ENCODE data around the gene EFCAB8.
"Not testable (repeated sequence)": the region's sequence is repeated elsewhere in the genome, so short reads cannot be mapped to it uniquely, and the experiment has no call there.

EFCAB8 gene

DNA sequence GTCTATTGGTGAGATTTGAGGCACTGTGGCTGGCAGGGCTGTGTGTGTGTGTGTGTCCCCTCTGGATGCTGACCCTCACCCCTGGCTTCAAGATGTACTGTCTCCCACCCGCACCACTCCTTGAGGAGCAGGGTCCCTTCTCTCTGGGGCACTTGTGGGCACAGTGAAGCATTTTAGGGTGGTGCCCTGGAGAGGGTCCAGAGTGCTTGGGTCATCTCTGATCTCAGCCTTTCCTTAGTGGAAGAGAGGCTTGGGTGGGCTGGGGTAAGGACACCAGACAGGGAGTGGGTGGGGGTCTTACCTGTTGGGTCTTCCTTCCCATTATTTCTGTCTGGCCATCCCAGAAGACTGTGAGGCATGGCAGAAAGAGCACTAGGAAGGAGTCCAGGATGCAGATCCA, 66.1 kb downstream of the EFCAB8 start:
- no peak overlapping the region for H3K4me3 ChIP-seq (ENCODE audit: low read length)
- H3K36me3 ChIP-seq (ENCODE audit: control insufficient read depth, insufficient read depth, low read length): no peaks in the 10 kb centered on the region
- no peaks in the 10 kb centered on the region for H3K4me1 ChIP-seq (ENCODE audit: control insufficient read depth, insufficient read depth, low read length)
- no peak overlapping the region for H3K27ac ChIP-seq (ENCODE audit: low read depth, low read length)
- H3K27me3 ChIP-seq (ENCODE audit: control insufficient read depth, insufficient read depth, low read length): no peaks in the 10 kb centered on the region
- H3K9ac ChIP-seq (ENCODE audit: low read length): no peak overlapping the region

DNA sequence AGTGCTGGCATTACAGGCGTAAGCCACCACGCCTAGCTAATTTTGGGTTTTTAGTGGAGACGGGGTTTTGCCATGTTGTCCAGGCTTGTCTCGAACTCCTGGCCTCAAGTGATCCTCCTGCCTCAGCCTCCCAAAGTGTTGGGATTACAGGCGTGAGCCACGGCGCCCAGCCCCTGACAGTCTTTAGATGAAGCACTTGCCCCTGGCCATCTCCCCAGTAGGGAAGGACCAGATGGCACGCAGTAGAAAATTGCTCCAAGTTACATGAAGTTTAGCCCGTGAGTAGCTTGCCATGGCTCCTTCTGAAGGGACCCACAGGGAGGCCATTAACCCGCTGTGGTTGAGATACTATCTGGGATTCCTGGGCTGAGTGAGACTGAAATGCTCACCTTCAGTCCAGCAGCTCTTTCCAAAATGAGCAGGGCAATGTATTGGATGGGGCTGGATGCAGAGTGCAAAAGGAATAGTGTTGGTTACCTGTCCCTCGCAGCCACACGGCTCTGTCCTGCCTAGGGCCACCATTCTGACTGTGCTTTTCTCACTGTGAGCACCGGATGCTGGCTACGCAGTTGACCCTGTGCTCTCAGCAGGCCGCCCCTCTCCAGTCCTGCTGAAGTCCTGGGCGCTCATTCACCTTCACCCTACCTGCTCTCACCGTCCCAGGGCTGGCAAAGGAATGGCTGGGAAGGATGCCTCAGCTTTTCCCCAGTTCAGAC, 66.9 kb downstream of the EFCAB8 start:
- no peaks in the 10 kb centered on the region for H3K36me3 ChIP-seq (ENCODE audit: control insufficient read depth, insufficient read depth, low read length)
- H3K4me3 ChIP-seq (ENCODE audit: low read length): no peak overlapping the region
- no peaks in the 10 kb centered on the region for H3K4me1 ChIP-seq (ENCODE audit: control insufficient read depth, insufficient read depth, low read length)
- H3K27ac ChIP-seq (ENCODE audit: low read depth, low read length): no peak overlapping the region
- no peak overlapping the region for H3K9ac ChIP-seq (ENCODE audit: low read length)
- no peaks in the 10 kb centered on the region for H3K27me3 ChIP-seq (ENCODE audit: control insufficient read depth, insufficient read depth, low read length)

DNA sequence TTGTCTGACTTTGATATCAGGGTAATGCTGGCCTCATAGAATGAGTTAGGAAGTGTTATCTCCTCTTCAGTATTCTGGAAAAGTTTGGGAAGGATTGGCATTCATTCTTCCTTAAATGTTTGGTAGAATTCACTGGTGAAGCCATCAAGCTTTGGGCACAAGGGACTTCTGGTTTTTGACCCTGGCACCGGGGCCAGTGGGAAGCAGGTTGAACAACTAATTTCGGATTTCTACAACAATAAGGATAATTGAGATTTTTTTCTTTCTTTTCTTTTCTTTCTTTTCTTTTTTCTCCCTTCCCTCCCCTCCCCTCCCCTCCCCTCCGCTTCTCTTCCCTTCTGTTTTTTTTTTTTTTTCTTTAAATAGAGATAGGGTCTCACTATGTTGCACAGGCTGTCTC, 70.4 kb downstream of the EFCAB8 start:
- Histone ChIP-seq H3K9ac (ENCODE audit: low read length) (no peak overlapping the region), H3K4me3 (ENCODE audit: low read length) (no peak overlapping the region), H3K4me1 (ENCODE audit: control insufficient read depth, insufficient read depth, low read length) (no peaks in the 10 kb centered on the region), H3K36me3 (ENCODE audit: control insufficient read depth, insufficient read depth, low read length) (no peaks in the 10 kb centered on the region), H3K27me3 (ENCODE audit: control insufficient read depth, insufficient read depth, low read length) (no peaks in the 10 kb centered on the region), H3K27ac (ENCODE audit: low read depth, low read length) (no peak overlapping the region)

DNA sequence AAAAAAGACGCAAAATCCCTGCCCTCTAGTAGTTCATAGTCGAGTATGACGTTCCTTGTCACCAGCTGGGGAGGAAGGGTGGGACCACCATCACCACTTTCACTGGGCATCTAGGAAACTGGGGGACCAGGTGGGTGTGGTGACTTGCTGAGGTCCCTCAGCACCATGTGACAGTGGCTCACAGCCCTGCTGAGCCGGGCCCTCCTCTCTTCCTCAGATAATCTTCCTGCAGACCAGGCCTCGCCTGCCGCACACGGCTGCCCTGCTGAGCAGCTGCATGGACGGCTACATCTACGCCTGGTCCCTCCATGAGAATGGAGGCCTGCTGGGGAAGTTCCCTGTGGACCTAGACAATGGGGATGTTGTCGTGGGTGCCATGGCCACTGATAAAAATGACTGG, 71.5 kb downstream of the EFCAB8 start:
- no peak overlapping the region for H3K27ac ChIP-seq (ENCODE audit: low read depth, low read length)
- H3K4me1 ChIP-seq (ENCODE audit: control insufficient read depth, insufficient read depth, low read length): no peaks in the 10 kb centered on the region
- H3K9ac ChIP-seq (ENCODE audit: low read length): no peak overlapping the region
- no peak overlapping the region for H3K4me3 ChIP-seq (ENCODE audit: low read length)
- H3K36me3 ChIP-seq (ENCODE audit: control insufficient read depth, insufficient read depth, low read length): no peaks in the 10 kb centered on the region
- H3K27me3 ChIP-seq (ENCODE audit: control insufficient read depth, insufficient read depth, low read length): no peaks in the 10 kb centered on the region

DNA sequence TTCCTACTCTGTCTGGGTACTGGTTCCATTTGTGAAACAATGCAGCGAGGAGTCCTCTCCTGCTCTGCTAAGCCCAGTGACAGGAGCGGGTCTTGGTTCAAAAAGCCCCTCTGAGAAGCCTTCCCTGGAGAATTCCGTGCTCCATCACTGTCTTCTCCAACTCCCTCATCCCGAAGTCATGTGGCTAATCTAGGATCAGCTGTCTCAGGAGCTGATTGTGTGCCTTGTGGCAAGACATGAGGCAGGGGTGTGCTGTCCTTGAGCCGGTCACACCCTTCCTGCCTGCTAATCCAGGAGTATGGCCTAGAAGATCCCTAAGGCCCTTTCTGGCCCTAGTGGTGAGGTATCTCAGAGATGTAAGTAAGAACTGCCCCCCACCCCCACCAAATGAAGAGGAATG, 72.0 kb downstream of the EFCAB8 start:
- Histone ChIP-seq H3K4me3 (ENCODE audit: low read length) (no peak overlapping the region), H3K36me3 (ENCODE audit: control insufficient read depth, insufficient read depth, low read length) (no peaks in the 10 kb centered on the region), H3K4me1 (ENCODE audit: control insufficient read depth, insufficient read depth, low read length) (no peaks in the 10 kb centered on the region), H3K27me3 (ENCODE audit: control insufficient read depth, insufficient read depth, low read length) (no peaks in the 10 kb centered on the region), H3K27ac (ENCODE audit: low read depth, low read length) (no peak overlapping the region), H3K9ac (ENCODE audit: low read length) (no peak overlapping the region)

DNA sequence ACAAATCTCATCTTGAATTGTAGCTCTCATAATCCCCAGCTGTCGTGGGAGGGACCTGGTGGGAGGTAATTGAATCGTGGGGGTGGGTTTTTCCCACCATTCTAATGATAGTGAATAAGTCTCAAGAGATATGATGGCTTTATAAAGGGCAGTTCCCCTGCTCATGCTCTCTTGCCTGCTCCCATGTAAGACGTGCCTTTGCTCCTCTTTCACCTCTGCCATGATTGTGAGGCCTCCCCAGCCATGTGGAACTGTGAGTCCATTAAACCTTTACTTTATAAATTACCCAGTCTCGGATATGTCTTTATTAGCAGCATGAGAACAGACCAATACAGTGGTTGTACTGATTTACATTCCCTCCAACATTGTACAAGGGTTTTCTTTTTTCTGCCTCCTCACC, 75.9 kb downstream of the EFCAB8 start:
- H3K4me3 ChIP-seq (ENCODE audit: low read length): no peak overlapping the region
- no peaks in the 10 kb centered on the region for H3K27me3 ChIP-seq (ENCODE audit: control insufficient read depth, insufficient read depth, low read length)
- H3K9ac ChIP-seq (ENCODE audit: low read length): no peak overlapping the region
- no peak overlapping the region for H3K27ac ChIP-seq (ENCODE audit: low read depth, low read length)
- H3K36me3 ChIP-seq (ENCODE audit: control insufficient read depth, insufficient read depth, low read length): no peaks in the 10 kb centered on the region
- no peaks in the 10 kb centered on the region for H3K4me1 ChIP-seq (ENCODE audit: control insufficient read depth, insufficient read depth, low read length)

DNA sequence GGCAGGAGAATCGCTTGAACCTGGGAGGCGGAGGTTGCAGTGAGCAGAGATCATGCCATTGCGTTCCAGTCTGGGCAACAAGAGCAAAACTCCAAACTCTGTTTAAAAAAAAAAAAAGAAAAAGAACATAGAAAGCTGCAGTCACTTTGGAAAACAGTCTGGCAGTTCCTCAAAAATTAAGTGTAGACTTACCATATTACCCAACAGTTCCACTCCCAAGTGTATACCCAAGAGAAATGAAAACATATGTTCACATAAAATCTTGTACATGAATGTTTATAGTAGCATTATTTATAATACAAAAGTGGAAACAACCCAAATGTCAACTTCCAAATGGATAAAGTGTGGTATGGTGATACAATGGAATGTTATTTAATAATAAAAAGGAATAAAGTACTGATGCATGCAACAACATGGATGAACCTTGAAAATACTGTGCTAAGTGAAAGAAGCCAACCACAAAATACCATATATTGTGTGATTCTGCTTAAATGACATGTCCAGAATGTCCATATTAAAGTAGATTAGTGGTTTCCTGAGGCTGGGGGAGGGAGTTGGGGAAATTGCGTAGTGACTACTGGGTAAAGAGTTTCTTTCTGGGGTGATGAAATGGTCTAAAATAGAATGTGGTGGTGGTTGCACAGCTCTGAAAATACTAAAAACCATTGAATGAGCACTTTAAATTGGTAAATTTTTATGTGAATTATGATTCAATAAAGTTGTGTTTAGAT, 82.6 kb downstream of the EFCAB8 start:
- Histone ChIP-seq H3K27me3 (ENCODE audit: control insufficient read depth, insufficient read depth, low read length) (no peaks in the 10 kb centered on the region), H3K36me3 (ENCODE audit: control insufficient read depth, insufficient read depth, low read length) (no peaks in the 10 kb centered on the region), H3K4me3 (ENCODE audit: low read length) (no peak overlapping the region), H3K9ac (ENCODE audit: low read length) (no peak overlapping the region), H3K4me1 (ENCODE audit: control insufficient read depth, insufficient read depth, low read length) (no peaks in the 10 kb centered on the region), H3K27ac (ENCODE audit: low read depth, low read length) (no peak overlapping the region)

DNA sequence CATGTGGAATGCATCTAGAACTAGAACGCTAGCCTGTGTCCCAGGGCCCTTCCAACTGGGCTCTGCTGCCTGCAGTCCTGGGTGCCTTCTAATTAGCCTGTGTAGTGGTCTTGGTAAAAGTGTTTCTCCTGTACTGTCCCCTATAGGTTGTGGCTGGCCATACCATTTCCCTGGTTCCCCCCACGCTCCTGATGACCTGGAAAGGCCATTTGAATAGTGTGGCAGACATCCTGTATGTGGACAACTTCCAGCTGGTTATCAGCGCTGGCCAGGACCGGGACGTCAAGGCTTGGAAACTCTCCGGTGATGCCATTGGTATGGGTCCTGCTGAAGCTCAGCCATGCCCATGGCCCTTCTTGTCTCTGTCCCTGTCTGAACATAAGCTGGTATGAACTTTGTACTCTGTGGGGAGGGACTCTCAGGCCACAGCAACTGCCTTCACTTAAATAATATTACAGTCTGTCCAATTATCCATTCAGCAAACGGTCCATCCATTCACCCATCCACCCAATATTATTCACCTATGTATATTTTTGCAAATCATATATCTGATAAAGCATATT, 84.8 kb downstream of the EFCAB8 start:
- Histone ChIP-seq H3K36me3 (ENCODE audit: control insufficient read depth, insufficient read depth, low read length) (no peaks in the 10 kb centered on the region), H3K27ac (ENCODE audit: low read depth, low read length) (no peak overlapping the region), H3K4me1 (ENCODE audit: control insufficient read depth, insufficient read depth, low read length) (no peaks in the 10 kb centered on the region), H3K9ac (ENCODE audit: low read length) (no peak overlapping the region), H3K27me3 (ENCODE audit: control insufficient read depth, insufficient read depth, low read length) (no peaks in the 10 kb centered on the region), H3K4me3 (ENCODE audit: low read length) (no peak overlapping the region)

DNA sequence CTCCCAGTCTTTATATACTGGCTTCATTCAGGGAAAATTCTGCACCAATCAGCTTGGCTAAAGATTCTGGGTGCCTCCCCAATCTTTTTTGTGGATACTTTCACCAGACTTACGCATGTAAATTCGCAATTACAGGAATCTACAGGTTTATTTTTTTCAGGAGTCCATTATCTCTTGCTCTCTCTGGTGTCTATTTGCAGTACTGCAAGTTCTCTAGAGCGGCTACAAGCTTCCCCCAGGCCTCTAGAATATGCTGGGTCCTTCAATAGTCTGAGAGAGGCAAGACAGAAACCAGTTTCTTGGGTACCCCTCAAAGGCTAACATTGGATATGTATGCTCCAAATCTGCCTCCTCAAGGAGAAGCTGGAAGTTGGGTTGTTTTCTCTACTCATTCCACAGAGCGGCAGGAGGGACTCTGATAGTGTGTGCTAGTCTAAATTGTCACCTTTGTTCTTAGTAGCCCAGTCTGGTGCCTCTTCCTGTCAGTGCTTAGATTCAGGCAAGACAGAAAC, 87.0 kb downstream of the EFCAB8 start:
- H3K9ac ChIP-seq (ENCODE audit: low read length): no peak overlapping the region
- H3K4me1 ChIP-seq (ENCODE audit: control insufficient read depth, insufficient read depth, low read length): no peaks in the 10 kb centered on the region
- no peaks in the 10 kb centered on the region for H3K36me3 ChIP-seq (ENCODE audit: control insufficient read depth, insufficient read depth, low read length)
- H3K27ac ChIP-seq (ENCODE audit: low read depth, low read length): no peak overlapping the region
- no peak overlapping the region for H3K4me3 ChIP-seq (ENCODE audit: low read length)
- H3K27me3 ChIP-seq (ENCODE audit: control insufficient read depth, insufficient read depth, low read length): no peaks in the 10 kb centered on the region

DNA sequence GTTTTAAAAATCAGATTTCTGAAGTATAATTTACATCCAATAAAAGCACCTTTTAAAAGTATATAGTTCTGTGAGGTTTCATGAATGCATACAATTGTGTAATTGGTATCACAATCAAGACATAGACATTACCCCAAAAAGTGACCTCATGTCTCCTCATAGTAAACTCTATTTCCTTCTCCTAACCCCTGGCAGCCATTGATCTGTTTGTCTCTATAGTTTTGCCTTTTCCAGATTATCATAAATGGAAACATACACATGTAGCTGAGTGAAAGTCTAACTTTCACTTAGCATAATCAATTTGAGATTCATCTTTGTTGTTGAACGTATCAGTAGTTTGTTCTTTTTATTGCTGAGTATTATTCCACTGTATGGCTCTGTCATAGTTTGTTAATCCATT, 87.9 kb downstream of the EFCAB8 start:
- no peak overlapping the region for H3K27ac ChIP-seq (ENCODE audit: low read depth, low read length)
- no peak overlapping the region for H3K4me3 ChIP-seq (ENCODE audit: low read length)
- H3K27me3 ChIP-seq (ENCODE audit: control insufficient read depth, insufficient read depth, low read length): no peaks in the 10 kb centered on the region
- no peaks in the 10 kb centered on the region for H3K36me3 ChIP-seq (ENCODE audit: control insufficient read depth, insufficient read depth, low read length)
- no peak overlapping the region for H3K9ac ChIP-seq (ENCODE audit: low read length)
- H3K4me1 ChIP-seq (ENCODE audit: control insufficient read depth, insufficient read depth, low read length): no peaks in the 10 kb centered on the region

DNA sequence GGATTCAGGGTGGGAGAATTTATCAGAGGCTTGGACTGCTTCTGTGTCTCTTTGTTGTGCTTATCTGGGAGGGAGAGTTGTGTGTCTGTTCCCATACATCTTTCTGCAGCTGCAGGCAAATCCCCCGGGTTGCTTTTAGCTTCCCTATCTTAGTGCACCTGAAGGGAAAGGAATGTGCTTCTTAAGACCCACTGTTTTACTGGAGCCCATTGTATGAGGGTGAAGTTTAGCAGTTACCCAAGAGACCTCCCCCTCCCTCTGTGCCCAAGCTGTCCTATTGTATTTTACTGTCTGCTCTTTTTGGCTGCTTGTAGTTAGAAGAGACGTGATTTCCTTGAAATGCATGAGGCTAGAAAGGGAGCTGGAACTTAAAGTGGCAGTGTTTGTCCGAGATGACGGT, 91.8 kb downstream of the EFCAB8 start:
- not testable (repeated sequence) for H3K4me1 ChIP-seq (ENCODE audit: control insufficient read depth, insufficient read depth, low read length); H3K27me3 ChIP-seq (ENCODE audit: control insufficient read depth, insufficient read depth, low read length); H3K4me3 ChIP-seq (ENCODE audit: low read length); H3K27ac ChIP-seq (ENCODE audit: low read depth, low read length); H3K36me3 ChIP-seq (ENCODE audit: control insufficient read depth, insufficient read depth, low read length); H3K9ac ChIP-seq (ENCODE audit: low read length)

DNA sequence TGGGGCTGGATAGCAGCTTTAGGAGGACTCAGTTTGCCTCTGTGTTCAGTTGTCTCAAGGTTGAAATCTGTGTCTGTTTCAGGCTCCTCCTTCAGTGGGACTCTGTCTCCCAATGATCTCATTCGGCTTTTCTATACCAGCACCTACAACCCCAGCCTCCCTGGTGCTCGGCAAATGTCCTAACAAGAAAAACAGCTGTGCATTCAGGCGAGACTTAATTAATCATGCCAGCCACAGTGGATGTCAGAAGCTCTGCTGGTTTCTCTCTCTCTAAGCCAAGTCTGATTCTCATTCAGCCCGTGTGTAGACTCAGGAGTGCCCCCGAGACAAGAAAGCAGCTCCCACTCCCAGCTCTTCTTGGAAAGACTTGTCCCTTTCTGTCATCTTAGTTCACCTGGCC, 98.7 kb downstream of the EFCAB8 start:
- H3K27me3 ChIP-seq (ENCODE audit: control insufficient read depth, insufficient read depth, low read length): no peaks in the 10 kb centered on the region
- H3K9ac ChIP-seq (ENCODE audit: low read length): no peak overlapping the region
- H3K36me3 ChIP-seq (ENCODE audit: control insufficient read depth, insufficient read depth, low read length): no peaks in the 10 kb centered on the region
- no peak overlapping the region for H3K4me3 ChIP-seq (ENCODE audit: low read length)
- H3K27ac ChIP-seq (ENCODE audit: low read depth, low read length): no peak overlapping the region
- H3K4me1 ChIP-seq (ENCODE audit: control insufficient read depth, insufficient read depth, low read length): no peaks in the 10 kb centered on the region

Measured in rectal smooth muscle tissue (tissue), 1 donor.